ENCODE results near the gene SLAMF7. TPM values are rescaled to one million over a fixed set of nuclear protein-coding genes. Genes with fewer than 3 reads are reported as not detected.

Gene SLAMF7
- total and polyA plus RNA-seq, 2 donors (not counting 1 experiment from before 2014, with no cell fraction given) = not detected

GRCh38 chr1:160745551-160745950 lies 6.5 kb downstream of the SLAMF7 start:
- Histone ChIP-seq H3K9me3 (ENCODE audit: control insufficient read depth, insufficient read depth, low read depth, low read length) (no peaks in the 10 kb centered on the region), H3K4me3 (replicated peaks in 1 of 4; ENCODE audit: control extremely low read depth in 1 of 4, insufficient read depth in 1 of 4, low read depth in 3 of 4, low read length in 4 of 4) (no peak overlapping the region), H3K27ac (ENCODE audit: insufficient read depth, low read length) (no peak overlapping the region), H3K27me3 (ENCODE audit: control insufficient read depth, insufficient read depth, low read length) (no peaks in the 10 kb centered on the region), H3K79me2 (ENCODE audit: control insufficient read depth, insufficient read depth, low read length) (no peaks in the 10 kb centered on the region), H3K4me2 (ENCODE audit: extremely low read depth, insufficient read depth, low read length) (no peak overlapping the region), H4K20me1 (ENCODE audit: control insufficient read depth, extremely low read depth, insufficient read depth, low read length) (no peaks in the 10 kb centered on the region), H3K9ac (ENCODE audit: insufficient read depth, low read length) (no peak overlapping the region), H3K36me3 (ENCODE audit: control insufficient read depth, insufficient read depth, low read length) (no peaks in the 10 kb centered on the region), H3K4me1 (ENCODE audit: control insufficient read depth, extremely low read depth, insufficient read depth, low read length) (no peaks in the 10 kb centered on the region), H2AFZ (ENCODE audit: low read length) (no peak overlapping the region)
- DNase-seq (ENCODE audit: low read depth in 2 of 2) = no peak
- no peak for TF ChIP-seq EZH2 (IDR thresholded peaks at IDR 0.05; ENCODE audit: low read length, missing control alignments)
- TF ChIP-seq, protein P1, sequence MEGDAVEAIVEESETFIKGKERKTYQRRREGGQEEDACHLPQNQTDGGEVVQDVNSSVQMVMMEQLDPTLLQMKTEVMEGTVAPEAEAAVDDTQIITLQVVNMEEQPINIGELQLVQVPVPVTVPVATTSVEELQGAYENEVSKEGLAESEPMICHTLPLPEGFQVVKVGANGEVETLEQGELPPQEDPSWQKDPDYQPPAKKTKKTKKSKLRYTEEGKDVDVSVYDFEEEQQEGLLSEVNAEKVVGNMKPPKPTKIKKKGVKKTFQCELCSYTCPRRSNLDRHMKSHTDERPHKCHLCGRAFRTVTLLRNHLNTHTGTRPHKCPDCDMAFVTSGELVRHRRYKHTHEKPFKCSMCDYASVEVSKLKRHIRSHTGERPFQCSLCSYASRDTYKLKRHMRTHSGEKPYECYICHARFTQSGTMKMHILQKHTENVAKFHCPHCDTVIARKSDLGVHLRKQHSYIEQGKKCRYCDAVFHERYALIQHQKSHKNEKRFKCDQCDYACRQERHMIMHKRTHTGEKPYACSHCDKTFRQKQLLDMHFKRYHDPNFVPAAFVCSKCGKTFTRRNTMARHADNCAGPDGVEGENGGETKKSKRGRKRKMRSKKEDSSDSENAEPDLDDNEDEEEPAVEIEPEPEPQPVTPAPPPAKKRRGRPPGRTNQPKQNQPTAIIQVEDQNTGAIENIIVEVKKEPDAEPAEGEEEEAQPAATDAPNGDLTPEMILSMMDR (conservative IDR thresholded peaks at IDR 0.05 in 1 of 2, IDR thresholded peaks at IDR 0.05 in 1 of 2; ENCODE audit: low read depth in 1 of 2, low read length in 2 of 2) = no peak

GRCh38 chr1:160746836-160747500 lies 7.9 kb downstream of the SLAMF7 start:
- Histone ChIP-seq H4K20me1 (ENCODE audit: control insufficient read depth, extremely low read depth, insufficient read depth, low read length) (no peaks in the 10 kb centered on the region), H3K79me2 (ENCODE audit: control insufficient read depth, insufficient read depth, low read length) (no peaks in the 10 kb centered on the region), H3K9me3 (ENCODE audit: control insufficient read depth, insufficient read depth, low read depth, low read length) (no peaks in the 10 kb centered on the region), H3K27me3 (ENCODE audit: control insufficient read depth, insufficient read depth, low read length) (no peaks in the 10 kb centered on the region), H3K4me1 (ENCODE audit: control insufficient read depth, extremely low read depth, insufficient read depth, low read length) (no peaks in the 10 kb centered on the region), H3K9ac (ENCODE audit: insufficient read depth, low read length) (no peak overlapping the region), H3K4me3 (replicated peaks in 1 of 4; ENCODE audit: control extremely low read depth in 1 of 4, insufficient read depth in 1 of 4, low read depth in 3 of 4, low read length in 4 of 4) (no peak overlapping the region), H3K4me2 (ENCODE audit: extremely low read depth, insufficient read depth, low read length) (no peak overlapping the region), H3K36me3 (ENCODE audit: control insufficient read depth, insufficient read depth, low read length) (no peaks in the 10 kb centered on the region), H2AFZ (ENCODE audit: low read length) (no peak overlapping the region), H3K27ac (ENCODE audit: insufficient read depth, low read length) (no peak overlapping the region)
- TF ChIP-seq, protein P1 (conservative IDR thresholded peaks at IDR 0.05 in 1 of 2, IDR thresholded peaks at IDR 0.05 in 1 of 2; ENCODE audit: low read depth in 1 of 2, low read length in 2 of 2) = no peak
- no peak for TF ChIP-seq EZH2 (IDR thresholded peaks at IDR 0.05; ENCODE audit: low read length, missing control alignments)
- no peak for DNase-seq (ENCODE audit: low read depth in 2 of 2)

DNA sequence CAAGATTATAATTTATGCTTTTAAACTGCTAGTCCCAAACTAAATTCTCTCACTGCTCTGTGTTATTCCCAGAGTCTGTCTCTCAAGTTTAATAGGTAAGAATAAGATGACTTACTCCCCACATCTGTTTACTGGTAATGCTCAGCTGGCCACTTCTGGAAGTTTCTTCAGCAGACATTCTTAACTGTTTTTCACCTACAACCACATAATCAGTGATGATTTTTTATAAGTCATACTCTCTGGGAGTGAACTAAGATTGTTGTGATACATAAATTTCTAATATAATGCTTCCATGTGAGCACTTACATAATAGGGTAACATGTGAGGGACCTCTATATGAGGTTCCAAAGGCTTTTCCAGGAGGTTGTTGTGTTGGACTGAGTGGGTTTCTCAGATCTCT lies 8.7 kb downstream of the SLAMF7 start:
- Histone ChIP-seq H3K27ac (ENCODE audit: insufficient read depth, low read length) (no peak overlapping the region), H4K20me1 (ENCODE audit: control insufficient read depth, extremely low read depth, insufficient read depth, low read length) (no peaks in the 10 kb centered on the region), H3K4me2 (ENCODE audit: extremely low read depth, insufficient read depth, low read length) (no peak overlapping the region), H3K9me3 (ENCODE audit: control insufficient read depth, insufficient read depth, low read depth, low read length) (no peaks in the 10 kb centered on the region), H3K9ac (ENCODE audit: insufficient read depth, low read length) (no peak overlapping the region), H2AFZ (ENCODE audit: low read length) (no peak overlapping the region), H3K36me3 (ENCODE audit: control insufficient read depth, insufficient read depth, low read length) (no peaks in the 10 kb centered on the region), H3K4me1 (ENCODE audit: control insufficient read depth, extremely low read depth, insufficient read depth, low read length) (no peaks in the 10 kb centered on the region), H3K79me2 (ENCODE audit: control insufficient read depth, insufficient read depth, low read length) (no peaks in the 10 kb centered on the region), H3K27me3 (ENCODE audit: control insufficient read depth, insufficient read depth, low read length) (no peaks in the 10 kb centered on the region), H3K4me3 (replicated peaks in 1 of 4; ENCODE audit: control extremely low read depth in 1 of 4, insufficient read depth in 1 of 4, low read depth in 3 of 4, low read length in 4 of 4) (no peak overlapping the region)
- DNase-seq (ENCODE audit: low read depth in 2 of 2) = no peak
- TF ChIP-seq, protein P1 (conservative IDR thresholded peaks at IDR 0.05 in 1 of 2, IDR thresholded peaks at IDR 0.05 in 1 of 2; ENCODE audit: low read depth in 1 of 2, low read length in 2 of 2) = no peak
- TF ChIP-seq EZH2 (IDR thresholded peaks at IDR 0.05; ENCODE audit: low read length, missing control alignments) = no peak

Data from fibroblast of lung (primary cell).